ENCODE results near the gene DUSP7. TPM values are rescaled to one million over a fixed set of nuclear protein-coding genes. Genes with fewer than 3 reads are reported as not detected.

Gene DUSP7
- total RNA-seq, 2 donors from 2014 or later = 9.1 to 34.0 TPM

DNA sequence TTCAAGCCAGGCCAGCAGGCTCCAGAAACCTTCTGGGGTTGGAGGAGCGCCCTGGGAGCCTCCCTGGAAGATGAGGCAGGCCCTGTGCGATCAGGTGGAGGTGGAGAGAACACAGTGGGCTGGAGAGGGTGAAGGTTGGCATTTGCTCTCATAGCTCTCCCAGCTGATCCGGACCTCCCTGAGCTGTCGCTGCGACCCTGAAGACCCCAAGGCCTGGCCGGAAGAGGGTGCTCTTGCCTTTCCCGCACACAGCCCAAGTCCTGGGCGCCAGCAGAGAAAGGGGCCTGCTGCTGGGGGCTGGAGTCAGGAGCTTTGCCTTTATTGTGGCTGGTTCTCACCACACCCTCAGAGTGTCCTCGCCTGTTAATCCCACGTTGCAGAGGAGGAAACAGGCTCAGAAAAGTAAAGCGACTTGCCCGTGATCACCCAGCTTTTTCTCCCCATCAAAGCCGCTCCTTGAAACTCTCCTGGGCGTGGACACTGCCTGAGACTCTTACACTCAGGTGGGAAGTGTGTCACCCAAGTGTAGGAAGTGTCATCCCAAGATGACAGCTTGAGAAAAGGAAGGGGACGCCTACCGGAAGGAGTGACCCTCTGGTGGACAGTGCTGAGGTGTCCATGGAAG lies 52.1 kb downstream of the DUSP7 start:
- Histone ChIP-seq H3K36me3 (no peaks in the 10 kb centered on the region), H3K9me3 (no peaks in the 10 kb centered on the region), H3K4me3 (no peak overlapping the region), H3K4me1 (replicated peaks) (peaks cover 4% of the 10 kb centered on the region), H3K27ac (no peak overlapping the region), H3K27me3 (replicated peaks; ENCODE audit: insufficient read depth) (no peaks in the 10 kb centered on the region)
- TF ChIP-seq POLR2AphosphoS5 (IDR thresholded peaks at IDR 0.05) = no peak
- TF ChIP-seq, protein P1, sequence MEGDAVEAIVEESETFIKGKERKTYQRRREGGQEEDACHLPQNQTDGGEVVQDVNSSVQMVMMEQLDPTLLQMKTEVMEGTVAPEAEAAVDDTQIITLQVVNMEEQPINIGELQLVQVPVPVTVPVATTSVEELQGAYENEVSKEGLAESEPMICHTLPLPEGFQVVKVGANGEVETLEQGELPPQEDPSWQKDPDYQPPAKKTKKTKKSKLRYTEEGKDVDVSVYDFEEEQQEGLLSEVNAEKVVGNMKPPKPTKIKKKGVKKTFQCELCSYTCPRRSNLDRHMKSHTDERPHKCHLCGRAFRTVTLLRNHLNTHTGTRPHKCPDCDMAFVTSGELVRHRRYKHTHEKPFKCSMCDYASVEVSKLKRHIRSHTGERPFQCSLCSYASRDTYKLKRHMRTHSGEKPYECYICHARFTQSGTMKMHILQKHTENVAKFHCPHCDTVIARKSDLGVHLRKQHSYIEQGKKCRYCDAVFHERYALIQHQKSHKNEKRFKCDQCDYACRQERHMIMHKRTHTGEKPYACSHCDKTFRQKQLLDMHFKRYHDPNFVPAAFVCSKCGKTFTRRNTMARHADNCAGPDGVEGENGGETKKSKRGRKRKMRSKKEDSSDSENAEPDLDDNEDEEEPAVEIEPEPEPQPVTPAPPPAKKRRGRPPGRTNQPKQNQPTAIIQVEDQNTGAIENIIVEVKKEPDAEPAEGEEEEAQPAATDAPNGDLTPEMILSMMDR (IDR thresholded peaks at IDR 0.05) = peak in 2 of 4 experiments; percentile 24 to 37
- no peak for DNase-seq (ENCODE audit: low spot score)
- intact Hi-C loops (cut with DNase I) = loop anchor here (2.0 to 5.0 kb wide), 3 partner anchors 41 to 338 kb away; no protein-coding TSS in a partner anchor
- WGBS = 61% methylated on average over 16 of the region's 16 CpGs

DNA sequence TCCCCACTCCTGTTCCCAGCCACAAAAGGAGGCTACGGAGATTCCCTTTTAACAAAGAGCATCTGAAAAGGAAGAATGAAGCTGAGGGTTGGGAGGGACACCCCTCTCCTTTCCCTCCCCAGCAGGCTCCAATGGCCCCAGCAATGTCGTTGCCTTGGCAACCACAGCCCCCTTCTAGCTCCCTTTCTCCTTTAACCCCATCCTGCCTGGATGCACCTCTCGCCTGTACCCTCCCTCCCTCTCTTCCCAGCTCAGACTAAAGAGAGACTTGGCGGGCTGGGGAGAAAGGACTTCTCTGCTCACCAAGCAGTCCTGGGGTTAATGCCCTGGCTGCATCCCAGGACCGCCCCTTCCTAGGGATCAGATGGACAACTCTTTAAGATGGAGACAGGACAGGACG lies 53.6 kb downstream of the DUSP7 start:
- Histone ChIP-seq H3K27ac (no peak overlapping the region), H3K27me3 (replicated peaks; ENCODE audit: insufficient read depth) (no peaks in the 10 kb centered on the region), H3K36me3 (no peaks in the 10 kb centered on the region), H3K4me1 (replicated peaks) (peaks cover 4% of the 10 kb centered on the region), H3K4me3 (no peak overlapping the region), H3K9me3 (no peaks in the 10 kb centered on the region)
- intact Hi-C loops (cut with DNase I) = loop anchor here (5.0 kb wide), 2 partner anchors 120 to 340 kb away; no protein-coding TSS in a partner anchor
- no peak for TF ChIP-seq POLR2A (IDR thresholded peaks at IDR 0.05)
- no peak for TF ChIP-seq POLR2AphosphoS5 (IDR thresholded peaks at IDR 0.05)
- TF ChIP-seq, protein P1 (IDR thresholded peaks at IDR 0.05) = no peak
- no peak for DNase-seq (ENCODE audit: low spot score)
- 77% methylated on average over 6 of the region's 6 CpGs for WGBS

DNA sequence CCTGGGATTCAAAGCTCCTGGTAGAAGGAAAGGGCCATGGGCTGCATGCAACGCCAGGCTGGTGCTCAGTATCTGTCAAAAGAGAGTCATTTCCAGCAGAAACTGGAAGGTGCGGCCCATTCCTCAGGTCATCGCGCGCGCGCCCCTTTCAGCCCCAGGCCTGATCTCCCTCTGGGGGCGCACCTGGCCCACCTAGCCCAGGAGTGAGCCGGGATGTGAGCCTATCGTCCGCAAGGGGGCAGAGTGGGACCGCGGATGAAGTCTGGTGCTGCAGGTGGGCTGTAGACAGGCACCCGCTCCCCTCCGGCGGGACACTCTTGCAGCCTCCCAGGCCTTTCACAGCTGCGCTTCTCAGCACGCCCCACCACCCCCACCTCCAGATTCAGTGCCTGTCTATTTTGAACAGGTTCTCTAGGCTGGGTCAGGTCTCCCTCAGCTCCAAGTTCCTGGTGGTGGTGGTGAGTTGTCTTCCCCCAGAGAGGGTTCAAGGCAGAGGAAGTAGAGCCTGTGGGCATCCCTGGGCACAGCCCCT lies 54.9 kb downstream of the DUSP7 start:
- intact Hi-C loops (cut with DNase I) = loop anchor here (1.0 to 5.0 kb wide), 3 partner anchors 121 to 341 kb away; no protein-coding TSS in a partner anchor
- TF ChIP-seq POLR2AphosphoS5 (IDR thresholded peaks at IDR 0.05) (no peak), POLR2A (IDR thresholded peaks at IDR 0.05) (no peak)
- TF ChIP-seq, protein P1 (IDR thresholded peaks at IDR 0.05) = peak; percentile 87 to 95 (median 91)
- no peak overlapping the region for H3K4me3 ChIP-seq
- no peaks in the 10 kb centered on the region for H3K36me3 ChIP-seq
- H3K9me3 ChIP-seq = no peaks in the 10 kb centered on the region
- no peak overlapping the region for H3K27ac ChIP-seq
- H3K4me1 ChIP-seq (replicated peaks) = peaks cover 4% of the 10 kb centered on the region
- peak; percentile 61 for DNase-seq (ENCODE audit: low spot score)
- no peaks in the 10 kb centered on the region for H3K27me3 ChIP-seq (replicated peaks; ENCODE audit: insufficient read depth)
- WGBS = 4% methylated on average over 12 of the region's 18 CpGs

DNA sequence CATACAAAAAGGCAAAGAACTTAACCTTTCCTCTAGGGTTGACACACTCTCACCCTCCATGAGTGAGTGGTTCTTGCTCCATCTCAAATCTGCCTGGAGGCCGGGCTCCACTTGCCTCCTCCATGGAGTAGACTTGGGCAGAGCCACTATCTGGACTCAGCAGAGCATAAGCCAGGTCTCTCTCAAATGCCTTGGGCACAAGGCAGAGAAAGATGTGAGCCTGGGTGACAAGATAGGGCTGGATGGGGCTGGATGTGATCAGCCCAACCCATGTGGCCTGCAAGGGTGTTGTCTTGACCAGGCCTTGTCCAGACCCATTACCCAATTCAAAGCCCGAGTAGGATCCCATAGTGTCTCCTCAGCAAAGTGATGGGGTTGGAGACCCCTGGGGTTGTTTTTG lies 56.5 kb downstream of the DUSP7 start:
- Histone ChIP-seq H3K36me3 (no peaks in the 10 kb centered on the region), H3K27ac (no peak overlapping the region), H3K9me3 (no peaks in the 10 kb centered on the region), H3K4me3 (no peak overlapping the region), H3K4me1 (replicated peaks) (peaks cover 2% of the 10 kb centered on the region), H3K27me3 (replicated peaks; ENCODE audit: insufficient read depth) (no peaks in the 10 kb centered on the region)
- intact Hi-C loops (cut with DNase I) = loop anchor here (5.0 kb wide), 2 partner anchors 122 to 342 kb away; no protein-coding TSS in a partner anchor
- DNase-seq (ENCODE audit: low spot score) = no peak
- TF ChIP-seq POLR2AphosphoS5 (IDR thresholded peaks at IDR 0.05) (no peak), POLR2A (IDR thresholded peaks at IDR 0.05) (no peak)
- TF ChIP-seq, protein P1 (IDR thresholded peaks at IDR 0.05) = no peak
- 83% methylated on average over 2 of the region's 2 CpGs for WGBS

Other genes with a start within 250 kb of the DUSP7 start
- not detected for gene IQCF2, start 195.0 kb downstream of the DUSP7 start, total RNA-seq
- 1 to 10 TPM in 1 of 2 donors, not detected in 1; 2.0 TPM for gene IQCF5, start 181.0 kb downstream of the DUSP7 start, total RNA-seq
- 1 to 10 TPM in 1 of 2 donors, not detected in 1; 4.5 TPM for gene IQCF1, start 153.2 kb downstream of the DUSP7 start, total RNA-seq
- gene RRP9, start 114.7 kb downstream of the DUSP7 start, total RNA-seq = 10 to 100 TPM; 14.9 to 18.6 TPM
- gene PARP3, start 114.2 kb downstream of the DUSP7 start, total RNA-seq = 10 to 100 TPM; 22.0 to 45.9 TPM
- under 1 TPM; 0.41 to 0.97 TPM for gene GPR62, start 101.2 kb downstream of the DUSP7 start, total RNA-seq
- 10 to 100 TPM; 74.0 to 74.1 TPM for gene PCBP4, start 89.1 kb downstream of the DUSP7 start, total RNA-seq
- gene ABHD14B, start 82.5 kb downstream of the DUSP7 start, total RNA-seq = 100 to 1,000 TPM in 1 of 2 donors, 10 to 100 TPM in 1; 53.7 to 128 TPM
- gene ABHD14A, start 81.5 kb downstream of the DUSP7 start, total RNA-seq = 10 to 100 TPM; 55.3 to 58.5 TPM
- 10 to 100 TPM; 42.1 to 82.6 TPM for gene ACY1, start 73.0 kb downstream of the DUSP7 start, total RNA-seq
- gene RPL29, start 60.7 kb downstream of the DUSP7 start, total RNA-seq = 1,000 to 10,000 TPM; 1,249 to 2,015 TPM
- gene POC1A, start 97.9 kb upstream of the DUSP7 start, total RNA-seq = 1 to 10 TPM; 2.5 to 5.3 TPM
- gene ALAS1, start 141.6 kb upstream of the DUSP7 start, total RNA-seq = 10 to 100 TPM; 39.8 to 58.8 TPM
- under 1 TPM in 1 of 2 donors, not detected in 1; 0.17 TPM for gene TLR9, start 169.1 kb upstream of the DUSP7 start, total RNA-seq
- gene TWF2, start 182.6 kb upstream of the DUSP7 start, total RNA-seq = 10 to 100 TPM; 60.9 to 65.5 TPM
- 10 to 100 TPM; 22.4 to 33.2 TPM for gene PPM1M, start 189.2 kb upstream of the DUSP7 start, total RNA-seq
- 10 to 100 TPM; 52.4 to 86.9 TPM for gene WDR82, start 222.1 kb upstream of the DUSP7 start, total RNA-seq
- 10 to 100 TPM in 1 of 2 donors, 1 to 10 TPM in 1; 7.3 to 12.2 TPM for gene GLYCTK, start 231.3 kb upstream of the DUSP7 start, total RNA-seq